ENCODE results near the gene CHRNB4. TPM values are rescaled to one million over a fixed set of nuclear protein-coding genes. Genes with fewer than 3 reads are reported as not detected.

Gene CHRNB4
- total and polyA plus RNA-seq, 2 of the 8 experiments (the other 6 are each of a cell fraction or from before 2014, with no cell fraction given): 2.4 to 4.5 TPM

DNA sequence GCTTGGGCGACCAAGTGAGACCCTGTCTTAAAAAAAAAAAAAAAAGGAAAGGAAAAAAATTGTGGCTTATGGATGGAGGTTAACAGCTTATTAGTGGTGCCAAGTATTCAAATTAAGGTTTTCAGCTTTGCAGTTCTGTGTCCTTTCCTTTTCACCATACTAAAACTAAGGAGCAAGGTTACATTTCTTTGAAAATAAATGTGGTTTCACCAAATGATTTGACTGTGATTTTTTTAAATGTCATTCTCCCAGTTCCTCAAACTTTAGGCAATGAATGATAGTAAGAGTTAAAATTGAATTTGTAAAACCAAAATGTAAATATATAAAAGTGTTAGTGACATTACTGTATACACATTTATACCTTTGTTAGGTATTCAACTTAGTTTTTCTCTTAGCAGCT is 66.1 kb downstream of the CHRNB4 start (continued):
- TF ChIP-seq, protein P1, sequence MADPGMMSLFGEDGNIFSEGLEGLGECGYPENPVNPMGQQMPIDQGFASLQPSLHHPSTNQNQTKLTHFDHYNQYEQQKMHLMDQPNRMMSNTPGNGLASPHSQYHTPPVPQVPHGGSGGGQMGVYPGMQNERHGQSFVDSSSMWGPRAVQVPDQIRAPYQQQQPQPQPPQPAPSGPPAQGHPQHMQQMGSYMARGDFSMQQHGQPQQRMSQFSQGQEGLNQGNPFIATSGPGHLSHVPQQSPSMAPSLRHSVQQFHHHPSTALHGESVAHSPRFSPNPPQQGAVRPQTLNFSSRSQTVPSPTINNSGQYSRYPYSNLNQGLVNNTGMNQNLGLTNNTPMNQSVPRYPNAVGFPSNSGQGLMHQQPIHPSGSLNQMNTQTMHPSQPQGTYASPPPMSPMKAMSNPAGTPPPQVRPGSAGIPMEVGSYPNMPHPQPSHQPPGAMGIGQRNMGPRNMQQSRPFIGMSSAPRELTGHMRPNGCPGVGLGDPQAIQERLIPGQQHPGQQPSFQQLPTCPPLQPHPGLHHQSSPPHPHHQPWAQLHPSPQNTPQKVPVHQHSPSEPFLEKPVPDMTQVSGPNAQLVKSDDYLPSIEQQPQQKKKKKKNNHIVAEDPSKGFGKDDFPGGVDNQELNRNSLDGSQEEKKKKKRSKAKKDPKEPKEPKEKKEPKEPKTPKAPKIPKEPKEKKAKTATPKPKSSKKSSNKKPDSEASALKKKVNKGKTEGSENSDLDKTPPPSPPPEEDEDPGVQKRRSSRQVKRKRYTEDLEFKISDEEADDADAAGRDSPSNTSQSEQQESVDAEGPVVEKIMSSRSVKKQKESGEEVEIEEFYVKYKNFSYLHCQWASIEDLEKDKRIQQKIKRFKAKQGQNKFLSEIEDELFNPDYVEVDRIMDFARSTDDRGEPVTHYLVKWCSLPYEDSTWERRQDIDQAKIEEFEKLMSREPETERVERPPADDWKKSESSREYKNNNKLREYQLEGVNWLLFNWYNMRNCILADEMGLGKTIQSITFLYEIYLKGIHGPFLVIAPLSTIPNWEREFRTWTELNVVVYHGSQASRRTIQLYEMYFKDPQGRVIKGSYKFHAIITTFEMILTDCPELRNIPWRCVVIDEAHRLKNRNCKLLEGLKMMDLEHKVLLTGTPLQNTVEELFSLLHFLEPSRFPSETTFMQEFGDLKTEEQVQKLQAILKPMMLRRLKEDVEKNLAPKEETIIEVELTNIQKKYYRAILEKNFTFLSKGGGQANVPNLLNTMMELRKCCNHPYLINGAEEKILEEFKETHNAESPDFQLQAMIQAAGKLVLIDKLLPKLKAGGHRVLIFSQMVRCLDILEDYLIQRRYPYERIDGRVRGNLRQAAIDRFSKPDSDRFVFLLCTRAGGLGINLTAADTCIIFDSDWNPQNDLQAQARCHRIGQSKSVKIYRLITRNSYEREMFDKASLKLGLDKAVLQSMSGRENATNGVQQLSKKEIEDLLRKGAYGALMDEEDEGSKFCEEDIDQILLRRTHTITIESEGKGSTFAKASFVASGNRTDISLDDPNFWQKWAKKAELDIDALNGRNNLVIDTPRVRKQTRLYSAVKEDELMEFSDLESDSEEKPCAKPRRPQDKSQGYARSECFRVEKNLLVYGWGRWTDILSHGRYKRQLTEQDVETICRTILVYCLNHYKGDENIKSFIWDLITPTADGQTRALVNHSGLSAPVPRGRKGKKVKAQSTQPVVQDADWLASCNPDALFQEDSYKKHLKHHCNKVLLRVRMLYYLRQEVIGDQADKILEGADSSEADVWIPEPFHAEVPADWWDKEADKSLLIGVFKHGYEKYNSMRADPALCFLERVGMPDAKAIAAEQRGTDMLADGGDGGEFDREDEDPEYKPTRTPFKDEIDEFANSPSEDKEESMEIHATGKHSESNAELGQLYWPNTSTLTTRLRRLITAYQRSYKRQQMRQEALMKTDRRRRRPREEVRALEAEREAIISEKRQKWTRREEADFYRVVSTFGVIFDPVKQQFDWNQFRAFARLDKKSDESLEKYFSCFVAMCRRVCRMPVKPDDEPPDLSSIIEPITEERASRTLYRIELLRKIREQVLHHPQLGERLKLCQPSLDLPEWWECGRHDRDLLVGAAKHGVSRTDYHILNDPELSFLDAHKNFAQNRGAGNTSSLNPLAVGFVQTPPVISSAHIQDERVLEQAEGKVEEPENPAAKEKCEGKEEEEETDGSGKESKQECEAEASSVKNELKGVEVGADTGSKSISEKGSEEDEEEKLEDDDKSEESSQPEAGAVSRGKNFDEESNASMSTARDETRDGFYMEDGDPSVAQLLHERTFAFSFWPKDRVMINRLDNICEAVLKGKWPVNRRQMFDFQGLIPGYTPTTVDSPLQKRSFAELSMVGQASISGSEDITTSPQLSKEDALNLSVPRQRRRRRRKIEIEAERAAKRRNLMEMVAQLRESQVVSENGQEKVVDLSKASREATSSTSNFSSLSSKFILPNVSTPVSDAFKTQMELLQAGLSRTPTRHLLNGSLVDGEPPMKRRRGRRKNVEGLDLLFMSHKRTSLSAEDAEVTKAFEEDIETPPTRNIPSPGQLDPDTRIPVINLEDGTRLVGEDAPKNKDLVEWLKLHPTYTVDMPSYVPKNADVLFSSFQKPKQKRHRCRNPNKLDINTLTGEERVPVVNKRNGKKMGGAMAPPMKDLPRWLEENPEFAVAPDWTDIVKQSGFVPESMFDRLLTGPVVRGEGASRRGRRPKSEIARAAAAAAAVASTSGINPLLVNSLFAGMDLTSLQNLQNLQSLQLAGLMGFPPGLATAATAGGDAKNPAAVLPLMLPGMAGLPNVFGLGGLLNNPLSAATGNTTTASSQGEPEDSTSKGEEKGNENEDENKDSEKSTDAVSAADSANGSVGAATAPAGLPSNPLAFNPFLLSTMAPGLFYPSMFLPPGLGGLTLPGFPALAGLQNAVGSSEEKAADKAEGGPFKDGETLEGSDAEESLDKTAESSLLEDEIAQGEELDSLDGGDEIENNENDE (IDR thresholded peaks at IDR 0.05; ENCODE audit: insufficient replicate concordance, low read length): no peak
- TF ChIP-seq YY1 (IDR thresholded peaks at IDR 0.05; ENCODE audit: low read depth, low read length) (no peak), TCF12 (IDR thresholded peaks at IDR 0.05; ENCODE audit: low read depth, low read length) (no peak), SP2 (IDR thresholded peaks at IDR 0.05; ENCODE audit: low read length) (no peak), RAD21 (IDR thresholded peaks at IDR 0.05 in 1 of 2, conservative IDR thresholded peaks at IDR 0.05 in 1 of 2; ENCODE audit: low read depth in 2 of 2, low read length in 2 of 2) (no peak), BCL11A (IDR thresholded peaks at IDR 0.05; ENCODE audit: low read depth in 2 of 2, low read length in 2 of 2) (no peak), JUND (IDR thresholded peaks at IDR 0.05; ENCODE audit: low read length) (no peak), RNF2 (IDR thresholded peaks at IDR 0.05; ENCODE audit: borderline replicate concordance, low read depth, low read length, missing control alignments, poor library complexity, severe bottlenecking) (no peak), TEAD4 (IDR thresholded peaks at IDR 0.05; ENCODE audit: low read depth, low read length) (no peak), CBX5 (IDR thresholded peaks at IDR 0.05; ENCODE audit: low read depth, low read length) (no peak), EZH2 (IDR thresholded peaks at IDR 0.05; ENCODE audit: low read depth, low read length, severe bottlenecking) (no peak)
